ENCODE measurements around the gene CRK.

DNA sequence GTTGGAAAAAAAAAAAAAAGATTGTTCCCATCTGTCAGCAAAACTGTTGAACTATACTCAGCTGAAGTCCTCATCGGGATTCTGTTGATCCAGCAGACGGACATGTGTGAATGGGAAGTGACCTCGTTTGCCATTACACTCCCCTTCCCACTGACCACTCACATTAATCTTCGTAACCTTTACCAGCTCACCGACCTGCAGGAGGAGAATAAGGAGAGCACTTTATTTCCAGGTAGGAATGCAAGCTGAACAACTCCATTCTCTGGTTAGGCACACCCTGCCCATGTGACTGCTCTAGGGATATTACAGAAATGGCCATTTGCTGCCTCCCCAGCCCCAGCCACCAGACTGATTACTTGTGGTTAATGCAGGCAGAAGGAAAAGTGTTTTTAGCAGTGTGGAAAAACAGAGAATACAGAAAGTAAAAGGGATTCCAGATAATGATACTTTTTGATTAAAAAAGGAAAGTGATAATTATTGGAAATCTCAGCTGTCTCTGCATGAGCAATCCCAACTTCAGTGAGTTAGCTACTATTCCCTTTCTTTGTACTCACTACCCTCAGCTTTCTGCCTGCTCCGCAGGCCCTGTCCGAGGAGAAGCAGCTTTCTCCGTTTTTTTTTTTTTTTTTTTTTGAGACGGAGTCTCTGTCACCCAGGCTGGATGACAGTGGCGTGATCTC lies 32.4 kb downstream of the CRK start:
- TF ChIP-seq CTCF (conservative IDR thresholded peaks at IDR 0.05; ENCODE audit: low read length) (no peak), EZH2phosphoT487 (IDR thresholded peaks at IDR 0.05; ENCODE audit: borderline replicate concordance) (no peak)

All from Loucy (cell line).